T-helper 2 cell (primary cell): Measurements from ENCODE around the gene TMOD4.
"Not testable (repeated sequence)": the region's sequence is repeated elsewhere in the genome, so short reads cannot be mapped to it uniquely, and the experiment has no call there.

Experiments
- DNase-seq, 5 experiments: peaks; one replicate each; pipeline versions ENCODE4 v3.0.0 to v3.0.0-alpha.2; 2012 to 2022
- total RNA-seq, 2 donors: gene quantifications; one replicate each; lab custom pipeline; 2026; lab: John Stamatoyannopoulos, UW

Gene TMOD4
- total RNA-seq = 0.62 to 1.3 reads per million in 2 donors

GRCh38 chr1:151175863-151176262 is at the start of gene TMOD4:
Gene TMOD4, minus strand, starts transcription at chr1:151175981. Its CDS starts 1,106 bp downstream, at chr1:151174875.
- peak in 1 of 5 experiments; percentile 29 for DNase-seq

- DNase-seq = no peak
Observed at GRCh38 chr1:151222130-151222529, 46.3 kb upstream of the TMOD4 start.

GRCh38 chr1:151221616-151222015 is 45.8 kb upstream of the TMOD4 start:
- DNase-seq = no peak

GRCh38 chr1:151213560-151213959 is 37.8 kb upstream of the TMOD4 start:
- DNase-seq = no peak

GRCh38 chr1:151211972-151212705 is 36.4 kb upstream of the TMOD4 start:
- DNase-seq = peak in 1 of 5 experiments; percentile 74

- peak in 1 of 5 experiments; percentile 30 for DNase-seq
Observed at GRCh38 chr1:151210830-151211229, 35.0 kb upstream of the TMOD4 start.

- DNase-seq = not testable (repeated sequence)
Observed at GRCh38 chr1:151205381-151205965, 29.7 kb upstream of the TMOD4 start.

- peak in 1 of 5 experiments; percentile 51 for DNase-seq
Observed at GRCh38 chr1:151199873-151200581, 24.2 kb upstream of the TMOD4 start.

- peak; percentile 97 to 99 (median 99) for DNase-seq
Observed at GRCh38 chr1:151198254-151199127, 22.7 kb upstream of the TMOD4 start, which contains the start of gene PIP5K1A. Gene PIP5K1A, plus strand, starts transcription at chr1:151198552. Its CDS starts 445 bp downstream, at chr1:151198997.

GRCh38 chr1:151197863-151198253 is 22.1 kb upstream of the TMOD4 start:
- DNase-seq = peak in 1 of 5 experiments; percentile 27

- DNase-seq = peak in 4 of 5 experiments; percentile 14 to 69 (median 28)
Observed at GRCh38 chr1:151196292-151196800, 20.6 kb upstream of the TMOD4 start.

- not testable (repeated sequence) for DNase-seq
Observed at GRCh38 chr1:151194894-151195594, 19.3 kb upstream of the TMOD4 start.

GRCh38 chr1:151193856-151194255 is 18.1 kb upstream of the TMOD4 start:
- no peak for DNase-seq

GRCh38 chr1:151193304-151193703 is 17.5 kb upstream of the TMOD4 start:
- no peak for DNase-seq

- no peak for DNase-seq
Observed at GRCh38 chr1:151192047-151192446, 16.3 kb upstream of the TMOD4 start.

- peak; percentile 68 to 96 (median 78) for DNase-seq
Observed at GRCh38 chr1:151189637-151190445, 14.1 kb upstream of the TMOD4 start, which contains the start of gene VPS72. Gene VPS72, minus strand, starts transcription at chr1:151190197. Its CDS starts 76 bp downstream, at chr1:151190121.

GRCh38 chr1:151188667-151189066 is 12.9 kb upstream of the TMOD4 start:
- not testable (repeated sequence) for DNase-seq

- no peak for DNase-seq
Observed at GRCh38 chr1:151187205-151187604, 11.4 kb upstream of the TMOD4 start.

- DNase-seq = no peak
Observed at GRCh38 chr1:151184211-151184610, 8.4 kb upstream of the TMOD4 start.

GRCh38 chr1:151176514-151177045 is 799 bp upstream of the TMOD4 start:
- no peak for DNase-seq
